A549 (cell line): Measurements from ENCODE around the gene MVP. TPM values are rescaled to one million over a fixed set of nuclear protein-coding genes. Genes with fewer than 3 reads are reported as not detected.

ENCODE experiments used
- ATAC-seq, 2 experiments: fragments of 200-7000 bp in 1 of 2; fragments of >200 bp in 1 of 2; cut with Nextera tagmentation in 1 of 2; cut with Tn5 transposase in 1 of 2; 3 replicates each; pipeline versions ENCODE4 v1.8.0 to v1.9.1; 2018 to 2020; ENCODE audit warnings: mild to moderate bottlenecking in 1 of 2, moderate library complexity in 1 of 2
- CTCF ChIA-PET: fragments of 300-600 bp; sonication (Branson Sonifier 250); formaldehyde crosslinking; extraction: SDS; loops from one replicate; lab custom pipeline; 2021; ENCODE audit warnings: antibody characterized with exemption, inconsistent platforms; lab: Yijun Ruan, JAX
- POLR2A ChIA-PET: fragments of 350-600 bp; formaldehyde crosslinking; extraction: SDS; loops from one replicate; lab custom pipeline; 2021; ENCODE audit warnings: antibody characterized with exemption, inconsistent platforms; lab: Yijun Ruan, JAX
- DNase-seq, 2 experiments: peaks; one replicate each; pipeline versions ENCODE4 v3.0.0 to v3.0.0-alpha.2; 2011 to 2016; ENCODE audit warnings: low read depth in 1 of 2, low spot score in 1 of 2
- FAIRE-seq: peaks from 2 replicates; lab custom pipeline; 2011; peaks lifted over from hg19 to GRCh38; lab: Jason Lieb, UNC
- H3K27ac ChIP-seq, 2 experiments: fragments of >200 bp; sonication (Bioruptor Twin); formaldehyde crosslinking; 3 replicates each; pipeline ENCODE4 v1.5.1; 2016 to 2017
- H3K4me1 ChIP-seq: fragments of >200 bp; sonication (Bioruptor Twin); formaldehyde crosslinking; 3 replicates; pipeline ENCODE4 v1.6.1; 2016
- H3K4me2 ChIP-seq: fragments of >200 bp; sonication (Bioruptor Twin); formaldehyde crosslinking; 3 replicates; pipeline ENCODE4 v1.6.1; 2016
- H3K4me3 ChIP-seq: fragments of >200 bp; sonication (Bioruptor Twin); formaldehyde crosslinking; 3 replicates; pipeline ENCODE4 v1.5.1; 2016
- H3K9me3 ChIP-seq: fragments of >200 bp; sonication (Bioruptor Twin); formaldehyde crosslinking; 3 replicates; pipeline ENCODE4 v1.6.1; 2016
- BHLHE40 ChIP-seq: IDR thresholded peaks from 2 replicates; pipeline ENCODE4 v1.6.1; 2012; ENCODE audit warnings: low read depth, low read length, inconsistent platforms
- CTCF ChIP-seq: fragments of >200 bp; sonication (Bioruptor Twin); formaldehyde crosslinking; IDR thresholded peaks from 3 replicates; pipeline ENCODE4 v1.5.1; 2016
- EHF ChIP-seq: fragments of 250-450 bp; sonication (Bioruptor Pico); IDR thresholded peaks from 2 replicates; pipeline ENCODE4 v1.5.0; 2020; ENCODE audit warnings: mild to moderate bottlenecking
- ESRRA ChIP-seq: fragments of 150-350 bp; IDR thresholded peaks from 2 replicates; pipeline ENCODE4 v1.6.1; 2014; ENCODE audit warnings: mild to moderate bottlenecking, low read length, borderline replicate concordance
- FOXS1 ChIP-seq: fragments of 250-450 bp; sonication (Bioruptor Pico); IDR thresholded peaks from 2 replicates; pipeline ENCODE4 v1.5.0; 2020; ENCODE audit warnings: mild to moderate bottlenecking, moderate library complexity
- HES2 ChIP-seq: fragments of >200 bp; sonication (Bioruptor Twin); formaldehyde crosslinking; IDR thresholded peaks from 2 replicates; pipeline ENCODE4 v1.6.1; 2016
- HOXB5 ChIP-seq: fragments of 250-450 bp; sonication (Bioruptor Pico); IDR thresholded peaks from 2 replicates; pipeline ENCODE4 v1.5.0; 2020; ENCODE audit warnings: mild to moderate bottlenecking, moderate library complexity
- JUNB ChIP-seq: fragments of >200 bp; sonication (Bioruptor Twin); formaldehyde crosslinking; IDR thresholded peaks from 2 replicates; pipeline ENCODE4 v1.6.1; 2016
- KDM5A ChIP-seq: fragments of 200-600 bp; sonication (generic); IDR thresholded peaks from 2 replicates; pipeline ENCODE4 v1.6.1; 2016; ENCODE audit warnings: antibody characterized with exemption, mild to moderate bottlenecking
- MAFK ChIP-seq: fragments of 450-650 bp; IDR thresholded peaks from 2 replicates; pipeline ENCODE4 v1.6.1; 2014; ENCODE audit not compliant: partially characterized antibody
- MYC ChIP-seq: IDR thresholded peaks from 2 replicates; pipeline ENCODE4 v1.6.1; 2012; ENCODE audit warnings: mild to moderate bottlenecking, inconsistent platforms, low read length, improper control_type of control experiment, borderline replicate concordance
- NFE2L2 ChIP-seq: fragments of 150-350 bp; conservative IDR thresholded peaks from 2 replicates; pipeline ENCODE4 v1.6.1; 2014; ENCODE audit warnings: low read length
- NPAS2 ChIP-seq: fragments of 250-450 bp; sonication (Bioruptor Pico); IDR thresholded peaks from 2 replicates; pipeline ENCODE4 v1.8.0; 2022; ENCODE audit warnings: mild to moderate bottlenecking, moderate library complexity, borderline replicate concordance
- PBX3 ChIP-seq: IDR thresholded peaks from 2 replicates; pipeline ENCODE4 v1.6.1; 2012
- REST ChIP-seq: fragments of 200-600 bp; sonication (generic); IDR thresholded peaks from 2 replicates; pipeline ENCODE4 v1.6.1; 2016; ENCODE audit warnings: antibody characterized with exemption, mild to moderate bottlenecking, moderate library complexity
- TP53 ChIP-seq: fragments of 250-450 bp; sonication (Bioruptor Pico); IDR thresholded peaks from 2 replicates; pipeline ENCODE4 v1.5.0; 2021; ENCODE audit warnings: mild to moderate bottlenecking, moderate library complexity
- ZFP36 ChIP-seq: fragments of 450-650 bp; IDR thresholded peaks from 2 replicates; pipeline ENCODE4 v1.6.1; 2014; ENCODE audit warnings: borderline replicate concordance; ENCODE audit not compliant: partially characterized antibody
- WGBS: methylation state at CpG from one replicate; pipeline ENCODE4 v1.1.6; 2017; ENCODE audit errors: missing lambda C conversion rate; 5-methylcytosine and 5-hydroxymethylcytosine counted together
- polyA plus RNA-seq, 4 experiments: library from polyadenylated mRNA; depleted of rRNA in 3 of 4; stranded (reverse); fragments of >200 nt; fragmentation: RNase III in 1 of 4; extraction: RNeasy Plus Mini Kit Qiagen cat#74134 plus additional on column Dnase treatment in 1 of 4; gene quantifications; 2 replicates in 3 of 4; 3 replicates in 1 of 4; pipeline ENCODE4 v1.2.3, GENCODE V29; 2011 to 2017

Gene MVP
- polyA plus RNA-seq, 2 of the 4 experiments (the other 2 are of a cell fraction): 73.3 to 106 TPM

- Histone ChIP-seq H3K4me2 (no peak overlapping the region), H3K4me3 (no peak overlapping the region), H3K27ac (no peak overlapping the region), H3K9me3 (no peaks in the 10 kb centered on the region), H3K4me1 (no peaks in the 10 kb centered on the region)
- no peak for TF ChIP-seq JUNB
- ATAC-seq: peak; percentile 61 to 63; a peak in 3 of 6 replicates
- CTCF ChIA-PET: interaction anchor here (0.6 to 26.2 kb wide), 5 partner anchors 10 to 196 kb away, joined by 3 to 568 read pairs (median 4); partner anchors contain the start of genes MAZ, MVP, PAGR1 and PRRT2
- POLR2A ChIA-PET: no interaction called here
- no peak for DNase-seq
- FAIRE-seq: no peak
- WGBS: 96% methylated on average over 9 of the region's 9 CpGs
These were observed 22.6 kb downstream of the MVP start for GRCh38 chr16:29842732-29843346.

- 91% methylated on average over 8 of the region's 8 CpGs for WGBS
- H3K4me2 ChIP-seq: no peak overlapping the region
- H3K4me3 ChIP-seq: no peak overlapping the region
- no peaks in the 10 kb centered on the region for H3K9me3 ChIP-seq
- DNase-seq (no peak), FAIRE-seq (no peak), ATAC-seq (no peak)
- ChIA-PET CTCF (interaction anchor here (0.6 to 26.2 kb wide), 4 partner anchors 9 to 26 kb away, joined by 3 to 568 read pairs (median 4); partner anchors contain the start of genes MAZ, MVP, PAGR1 and PRRT2), POLR2A (no interaction called here)
- H3K4me1 ChIP-seq: no peaks in the 10 kb centered on the region
- no peak overlapping the region for H3K27ac ChIP-seq
- TF ChIP-seq ESRRA (no peak), REST (no peak), KDM5A (no peak), FOXS1 (CRISPR knock-in tag) (no peak), HOXB5 (CRISPR knock-in tag) (no peak), PBX3 (no peak), MYC (no peak), NPAS2 (no peak), BHLHE40 (no peak), NFE2L2 (no peak), TP53 (CRISPR knock-in tag) (no peak), CTCF (no peak), EHF (CRISPR knock-in tag) (no peak), MAFK (no peak), HES2 (no peak), ZFP36 (no peak)
These were observed 23.7 kb downstream of the MVP start for GRCh38 chr16:29843931-29844330.
